Left cardiac atrium (tissue), 4 donors: ENCODE results near the gene ELAVL1. TPM values are rescaled to one million over a fixed set of nuclear protein-coding genes. Genes with fewer than 3 reads are reported as not detected.

Experiments
- ATAC-seq, 2 donors: fragments of 200-7000 bp; cut with Tn5 transposase; one replicate each; pipeline ENCODE4 v1.9.1; 2020; ENCODE audit warnings: mild to moderate bottlenecking in 2 of 2, moderate library complexity in 2 of 2
- DNase-seq: peaks from one replicate; pipeline ENCODE4 v3.0.0-alpha.2; 2020
- intact Hi-C, 2 donors: fragments of 100-400 bp; cut with DNase I; formaldehyde crosslinking; loops; one replicate each; pipeline versions ENCODE4 v1.14.1 to v1.15.1; 2022 to 2023
- total RNA-seq, 2 donors: library from RNA; stranded (reverse); fragmentation: NEBNext Ultra II Directional; extraction: Animal tissue kit (Norgen Biotek cat#: 25700); gene quantifications; one replicate each; pipeline ENCODE4 v1.2.1, GENCODE V29; 2021
- donor health status: DM: no; HTN: yes; CAD: no.
- donor health status: DM: no; HTN: yes; CAD: no; lungs with severe emphysema.
- donor health status: DM: yes; HTN: yes; CAD: no.
- donor health status: Dilated cardiomyopathy.

Gene ELAVL1
- total RNA-seq, 2 donors from 2014 or later: 51.6 to 68.3 TPM

- ATAC-seq (no peak), DNase-seq (no peak)
- intact Hi-C loops: loop anchor here in 1 of 2 donors (10.0 kb wide), 1 partner anchor 196 kb away; no protein-coding TSS in a partner anchor
Observed at GRCh38 chr19:7959211-7959610, 46.2 kb downstream of the ELAVL1 start.

- DNase-seq: no peak
- no peak for ATAC-seq
- intact Hi-C loops: loop anchor here in 1 of 2 donors (10.0 kb wide), 1 partner anchor 199 kb away; no protein-coding TSS in a partner anchor
Observed at GRCh38 chr19:7955696-7956095, 49.7 kb downstream of the ELAVL1 start.

GRCh38 chr19:7953576-7953975 lies 51.9 kb downstream of the ELAVL1 start:
- intact Hi-C loops: loop anchor here in 1 of 2 donors (10.0 kb wide), 1 partner anchor 201 kb away; no protein-coding TSS in a partner anchor
- no peak for ATAC-seq
- DNase-seq: no peak

GRCh38 chr19:7953060-7953459 lies 52.4 kb downstream of the ELAVL1 start:
- ATAC-seq: peak in 1 of 2 donors; percentile 52
- DNase-seq: no peak
- intact Hi-C loops: loop anchor here in 1 of 2 donors (10.0 kb wide), 1 partner anchor 202 kb away; no protein-coding TSS in a partner anchor

- intact Hi-C loops: loop anchor here in 1 of 2 donors (10.0 kb wide), 2 partner anchors 57 to 307 kb away; partner anchors contain the start of gene ELAVL1
- ATAC-seq (no peak), DNase-seq (no peak)
Observed at GRCh38 chr19:7947939-7948338, 57.5 kb downstream of the ELAVL1 start.

GRCh38 chr19:7944177-7944761 lies 61.2 kb downstream of the ELAVL1 start:
- intact Hi-C loops: loop anchor here (2.0 to 10.0 kb wide), 4 partner anchors 58 to 311 kb away; partner anchors contain the start of gene ELAVL1 (in 1 of the 2)
- DNase-seq (peak; percentile 91), ATAC-seq (peak; percentile 53 to 73)

- ATAC-seq: peak; percentile 99 to 100
- intact Hi-C loops: loop anchor here (2.0 to 10.0 kb wide), 4 partner anchors 59 to 311 kb away; partner anchors contain the start of gene ELAVL1 (in 1 of the 2)
- DNase-seq: peak; percentile 99
Observed at GRCh38 chr19:7943444-7944176, 61.8 kb downstream of the ELAVL1 start, which contains the start of gene TIMM44. TIMM44 (minus strand) TSS chr19:7943666; CDS start chr19:7943651, 15 bp downstream.

GRCh38 chr19:7942981-7943443 lies 62.4 kb downstream of the ELAVL1 start:
- no peak for DNase-seq
- ATAC-seq: peak in 1 of 2 donors; percentile 23
- intact Hi-C loops: loop anchor here (5.0 to 10.0 kb wide), 3 partner anchors 59 to 312 kb away; partner anchors contain the start of gene ELAVL1 (in 1 of the 2)

GRCh38 chr19:7941895-7942596 lies 63.4 kb downstream of the ELAVL1 start:
- intact Hi-C loops: loop anchor here (5.0 to 10.0 kb wide), 3 partner anchors 60 to 313 kb away; partner anchors contain the start of gene ELAVL1 (in 1 of the 2)
- DNase-seq (no peak), ATAC-seq (no peak)

GRCh38 chr19:7940841-7941240 lies 64.6 kb downstream of the ELAVL1 start:
- intact Hi-C loops: loop anchor here (5.0 to 10.0 kb wide), 3 partner anchors 61 to 314 kb away; partner anchors contain the start of gene ELAVL1 (in 1 of the 2)
- ATAC-seq (no peak), DNase-seq (no peak)

- no peak for ATAC-seq
- DNase-seq: no peak
Observed at GRCh38 chr19:7934766-7935165, 70.7 kb downstream of the ELAVL1 start.

GRCh38 chr19:7933828-7934725 lies 71.4 kb downstream of the ELAVL1 start:
- DNase-seq (peak; percentile 33), ATAC-seq (no peak)
- intact Hi-C loops: no loop called here

More at GRCh38 chr19:7934766-7935165, 70.7 kb downstream of the ELAVL1 start:
- intact Hi-C loops: no loop called here

- DNase-seq: no peak
Observed at GRCh38 chr19:7933411-7933810, 72.0 kb downstream of the ELAVL1 start.

GRCh38 chr19:7932930-7933300 lies 72.5 kb downstream of the ELAVL1 start:
- ATAC-seq: no peak
- DNase-seq: no peak
- intact Hi-C loops: no loop called here

More at GRCh38 chr19:7933411-7933810, 72.0 kb downstream of the ELAVL1 start:
- ATAC-seq: no peak
- intact Hi-C loops: no loop called here

- DNase-seq: peak; percentile 22
- intact Hi-C loops: no loop called here
- no peak for ATAC-seq
Observed at GRCh38 chr19:7932276-7932929, 73.0 kb downstream of the ELAVL1 start.

GRCh38 chr19:7931221-7932061 lies 74.0 kb downstream of the ELAVL1 start:
- DNase-seq: peak; percentile 26
- no peak for ATAC-seq
- intact Hi-C loops: no loop called here

GRCh38 chr19:7930765-7931164 lies 74.7 kb downstream of the ELAVL1 start:
- no peak for DNase-seq
- intact Hi-C loops: no loop called here
- no peak for ATAC-seq
